ENCODE results near the gene RBM19.

Gene RBM19

DNA sequence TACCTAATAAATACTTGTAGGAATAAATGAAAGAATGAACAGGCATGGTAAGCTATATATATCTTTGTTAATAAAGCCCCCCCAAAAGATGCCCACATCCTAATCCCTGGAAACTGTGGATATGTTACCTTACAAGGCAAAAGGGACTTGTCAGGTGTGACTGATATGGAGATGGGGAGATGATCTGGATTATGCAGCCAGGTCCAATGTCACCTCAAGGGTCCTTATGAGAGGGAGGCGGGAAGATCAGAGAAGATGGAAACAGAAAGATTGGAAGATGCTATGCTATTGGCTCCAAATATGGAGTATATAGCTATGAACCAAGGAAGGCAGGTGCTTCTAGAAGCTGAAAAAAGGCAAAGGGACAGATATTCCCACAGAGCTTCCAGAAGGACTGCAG, 3.4 kb downstream of the RBM19 start:
- ChIA-PET CTCF (interaction anchor here (1.0 kb wide), 1 partner anchor 49 kb away, joined by 5 read pairs; no protein-coding TSS in a partner anchor), POLR2A (no interaction called here)
- Histone ChIP-seq H3K4me1 (ENCODE audit: control extremely low read depth in 1 of 4, control insufficient read depth in 4 of 4, insufficient read depth in 4 of 4, low read length in 3 of 4) (peaks cover 7 to 19% (median 15%) of the 10 kb centered on the region in 4 experiments), H3K4me3 (ENCODE audit: control insufficient read depth in 1 of 7, extremely low read depth in 1 of 7, insufficient read depth in 4 of 7, low read depth in 2 of 7, low read length in 6 of 7) (no peak overlapping the region), H3K9me3 (ENCODE audit: control extremely low read depth in 1 of 5, control insufficient read depth in 4 of 5, insufficient read depth in 2 of 5, low read depth in 1 of 5, low read length in 4 of 5) (no peaks in the 10 kb centered on the region), H3K27ac (ENCODE audit: insufficient read depth in 1 of 2, low read depth in 1 of 2, low read length in 2 of 2, poor library complexity in 1 of 2, severe bottlenecking in 2 of 2) (no peak overlapping the region), H3K27me3 (replicated peaks in 2 of 5; ENCODE audit: control insufficient read depth in 4 of 5, insufficient read depth in 5 of 5, low read length in 4 of 5) (no peaks in the 10 kb centered on the region), H3K36me3 (ENCODE audit: control insufficient read depth in 4 of 4, insufficient read depth in 4 of 4, low read length in 3 of 4) (peaks cover 3 to 52% (median 39%) of the 10 kb centered on the region in 4 experiments)
- no peak for DNase-seq
- WGBS (ENCODE audit: insufficient coverage): 100% methylated on average over 1 of the region's 1 CpG

DNA sequence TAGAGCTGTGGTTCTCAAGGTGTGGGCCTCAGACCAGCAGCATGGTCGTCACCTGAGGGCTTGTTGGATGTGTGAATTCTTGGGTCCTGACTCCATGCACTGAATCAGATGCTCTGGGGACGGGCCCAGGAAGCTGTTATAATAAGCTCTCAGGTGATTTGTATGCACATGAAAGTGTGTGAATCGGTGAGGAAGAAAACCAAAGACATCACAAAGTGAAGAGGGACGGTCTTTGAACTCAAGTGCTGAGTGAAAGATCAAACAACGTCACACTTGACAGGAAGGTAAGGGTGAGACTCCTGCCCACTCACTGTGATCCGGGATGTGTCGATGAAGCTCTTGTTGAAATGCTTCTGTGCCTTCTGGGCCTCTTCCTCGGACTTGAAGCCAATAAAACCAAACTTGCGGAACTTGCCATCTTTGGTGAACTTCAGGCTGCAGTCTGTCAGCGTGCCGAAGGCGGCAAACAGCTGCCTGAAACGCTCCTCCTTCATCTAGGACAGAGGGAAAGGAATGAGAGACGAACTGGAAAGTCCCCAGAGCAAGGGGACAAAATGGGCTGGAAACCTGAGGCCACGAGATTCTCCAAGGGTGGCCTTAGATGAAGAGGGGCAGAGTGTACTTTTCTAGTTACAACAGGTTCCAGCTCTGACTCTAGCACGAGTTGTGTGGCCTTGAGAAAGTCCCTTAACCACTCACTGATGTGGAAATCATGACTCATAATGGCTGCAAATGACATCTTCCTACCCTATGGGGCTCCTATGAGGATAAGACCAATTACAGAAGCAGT, 4.0 kb downstream of the RBM19 start:
- H3K4me1 ChIP-seq (ENCODE audit: control extremely low read depth in 1 of 4, control insufficient read depth in 4 of 4, insufficient read depth in 4 of 4, low read length in 3 of 4): peaks cover 7 to 17% (median 15%) of the 10 kb centered on the region in 4 experiments
- WGBS (ENCODE audit: insufficient coverage): 95% methylated on average over 13 of the region's 16 CpGs
- DNase-seq: peak in 1 of 3 donors; percentile 15
- CTCF ChIA-PET: interaction anchor here (1.0 kb wide), 1 partner anchor 48 kb away, joined by 5 read pairs; no protein-coding TSS in a partner anchor
- no peak overlapping the region for H3K4me3 ChIP-seq (ENCODE audit: control insufficient read depth in 1 of 7, extremely low read depth in 1 of 7, insufficient read depth in 4 of 7, low read depth in 2 of 7, low read length in 6 of 7)
- peaks cover 3 to 56% (median 41%) of the 10 kb centered on the region in 4 experiments for H3K36me3 ChIP-seq (ENCODE audit: control insufficient read depth in 4 of 4, insufficient read depth in 4 of 4, low read length in 3 of 4)
- no peak overlapping the region for H3K27ac ChIP-seq (ENCODE audit: insufficient read depth in 1 of 2, low read depth in 1 of 2, low read length in 2 of 2, poor library complexity in 1 of 2, severe bottlenecking in 2 of 2)
- no peaks in the 10 kb centered on the region for H3K27me3 ChIP-seq (replicated peaks in 2 of 5; ENCODE audit: control insufficient read depth in 4 of 5, insufficient read depth in 5 of 5, low read length in 4 of 5)
- POLR2A ChIA-PET: no interaction called here
- no peaks in the 10 kb centered on the region for H3K9me3 ChIP-seq (ENCODE audit: control extremely low read depth in 1 of 5, control insufficient read depth in 4 of 5, insufficient read depth in 2 of 5, low read depth in 1 of 5, low read length in 4 of 5)

- 81% methylated on average over 5 of the region's 6 CpGs for WGBS (ENCODE audit: insufficient coverage)
- DNase-seq: no peak
- POLR2A ChIA-PET: no interaction called here
These were observed 6.1 kb downstream of the RBM19 start for GRCh38 chr12:113960030-113960429.

GRCh38 chr12:113959096-113959495, 7.0 kb downstream of the RBM19 start:
- no peak overlapping the region for H3K27ac ChIP-seq (ENCODE audit: insufficient read depth in 1 of 2, low read depth in 1 of 2, low read length in 2 of 2, poor library complexity in 1 of 2, severe bottlenecking in 2 of 2)
- no peaks in the 10 kb centered on the region for H3K27me3 ChIP-seq (replicated peaks in 2 of 5; ENCODE audit: control insufficient read depth in 4 of 5, insufficient read depth in 5 of 5, low read length in 4 of 5)
- peaks cover 12 to 79% (median 64%) of the 10 kb centered on the region in 4 experiments for H3K36me3 ChIP-seq (ENCODE audit: control insufficient read depth in 4 of 4, insufficient read depth in 4 of 4, low read length in 3 of 4)
- H3K4me1 ChIP-seq (ENCODE audit: control extremely low read depth in 1 of 4, control insufficient read depth in 4 of 4, insufficient read depth in 4 of 4, low read length in 3 of 4): no peaks in the 10 kb centered on the region
- 98% methylated on average over 7 of the region's 14 CpGs for WGBS (ENCODE audit: insufficient coverage)
- no peak overlapping the region for H3K4me3 ChIP-seq (ENCODE audit: control insufficient read depth in 1 of 7, extremely low read depth in 1 of 7, insufficient read depth in 4 of 7, low read depth in 2 of 7, low read length in 6 of 7)
- ChIA-PET CTCF (no interaction called here), POLR2A (no interaction called here)
- no peak for DNase-seq
- H3K9me3 ChIP-seq (ENCODE audit: control extremely low read depth in 1 of 5, control insufficient read depth in 4 of 5, insufficient read depth in 2 of 5, low read depth in 1 of 5, low read length in 4 of 5): no peaks in the 10 kb centered on the region

More at GRCh38 chr12:113960030-113960429, 6.1 kb downstream of the RBM19 start:
- H3K27me3 ChIP-seq (replicated peaks in 2 of 5; ENCODE audit: control insufficient read depth in 4 of 5, insufficient read depth in 5 of 5, low read length in 4 of 5): no peaks in the 10 kb centered on the region
- H3K4me1 ChIP-seq (ENCODE audit: control extremely low read depth in 1 of 4, control insufficient read depth in 4 of 4, insufficient read depth in 4 of 4, low read length in 3 of 4): peaks cover 0 to 5% (median under 1%) of the 10 kb centered on the region in 4 experiments
- H3K36me3 ChIP-seq (ENCODE audit: control insufficient read depth in 4 of 4, insufficient read depth in 4 of 4, low read length in 3 of 4): peaks cover 8 to 74% (median 57%) of the 10 kb centered on the region in 4 experiments
- no peak overlapping the region for H3K4me3 ChIP-seq (ENCODE audit: control insufficient read depth in 1 of 7, extremely low read depth in 1 of 7, insufficient read depth in 4 of 7, low read depth in 2 of 7, low read length in 6 of 7)
- CTCF ChIA-PET: no interaction called here
- no peak overlapping the region for H3K27ac ChIP-seq (ENCODE audit: insufficient read depth in 1 of 2, low read depth in 1 of 2, low read length in 2 of 2, poor library complexity in 1 of 2, severe bottlenecking in 2 of 2)
- no peaks in the 10 kb centered on the region for H3K9me3 ChIP-seq (ENCODE audit: control extremely low read depth in 1 of 5, control insufficient read depth in 4 of 5, insufficient read depth in 2 of 5, low read depth in 1 of 5, low read length in 4 of 5)

DNA sequence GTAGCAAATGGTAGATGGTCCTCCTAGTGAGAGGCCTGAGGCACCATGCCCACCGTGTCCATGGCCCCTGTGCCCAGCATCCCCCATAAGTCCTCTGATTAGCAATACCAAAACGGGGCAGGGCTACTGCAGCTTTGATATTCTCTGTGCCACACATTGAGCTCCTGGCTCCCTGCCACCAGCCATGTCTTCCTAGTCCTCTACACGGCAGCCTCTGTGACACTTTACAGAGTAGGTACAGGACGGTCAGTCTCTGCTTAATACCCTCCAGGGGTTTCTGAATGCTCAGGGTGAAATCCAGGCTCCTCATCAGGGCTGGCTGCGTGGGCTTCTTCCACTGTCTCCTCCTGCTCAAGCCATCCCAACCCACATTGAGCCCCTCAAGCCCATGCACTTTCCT, 8.0 kb downstream of the RBM19 start:
- ChIA-PET POLR2A (no interaction called here), CTCF (interaction anchor here (0.5 kb wide), 1 partner anchor 479 kb away, joined by 3 read pairs; no protein-coding TSS in a partner anchor)
- 98% methylated on average over 5 of the region's 5 CpGs for WGBS (ENCODE audit: insufficient coverage)
- Histone ChIP-seq H3K9me3 (ENCODE audit: control extremely low read depth in 1 of 5, control insufficient read depth in 4 of 5, insufficient read depth in 2 of 5, low read depth in 1 of 5, low read length in 4 of 5) (no peaks in the 10 kb centered on the region), H3K4me1 (ENCODE audit: control extremely low read depth in 1 of 4, control insufficient read depth in 4 of 4, insufficient read depth in 4 of 4, low read length in 3 of 4) (no peaks in the 10 kb centered on the region), H3K27ac (ENCODE audit: insufficient read depth in 1 of 2, low read depth in 1 of 2, low read length in 2 of 2, poor library complexity in 1 of 2, severe bottlenecking in 2 of 2) (no peak overlapping the region), H3K36me3 (ENCODE audit: control insufficient read depth in 4 of 4, insufficient read depth in 4 of 4, low read length in 3 of 4) (peaks cover 12 to 82% (median 67%) of the 10 kb centered on the region in 4 experiments), H3K27me3 (replicated peaks in 2 of 5; ENCODE audit: control insufficient read depth in 4 of 5, insufficient read depth in 5 of 5, low read length in 4 of 5) (no peaks in the 10 kb centered on the region), H3K4me3 (ENCODE audit: control insufficient read depth in 1 of 7, extremely low read depth in 1 of 7, insufficient read depth in 4 of 7, low read depth in 2 of 7, low read length in 6 of 7) (no peak overlapping the region)
- DNase-seq: no peak

DNA sequence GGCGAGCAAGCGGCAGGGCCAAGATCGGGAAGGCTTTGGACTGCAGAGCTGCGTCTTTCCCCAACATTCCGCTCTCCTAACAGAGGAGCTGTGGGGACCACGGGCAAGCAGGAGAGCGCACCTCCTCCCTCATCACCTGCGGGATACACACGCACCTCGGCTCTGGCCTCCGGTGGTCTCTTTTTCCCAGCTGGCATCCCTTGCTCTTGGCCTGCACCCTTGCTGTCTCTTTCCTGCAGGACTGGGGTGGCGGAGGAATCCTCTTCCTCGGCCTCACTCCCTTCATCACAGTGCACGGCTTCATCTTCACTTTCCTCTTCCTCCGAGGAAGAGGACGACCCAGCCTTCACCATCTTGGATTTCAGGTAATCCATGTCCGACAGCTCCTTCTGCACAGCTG, 8.5 kb downstream of the RBM19 start:
- Histone ChIP-seq H3K27ac (ENCODE audit: insufficient read depth in 1 of 2, low read depth in 1 of 2, low read length in 2 of 2, poor library complexity in 1 of 2, severe bottlenecking in 2 of 2) (no peak overlapping the region), H3K9me3 (ENCODE audit: control extremely low read depth in 1 of 5, control insufficient read depth in 4 of 5, insufficient read depth in 2 of 5, low read depth in 1 of 5, low read length in 4 of 5) (no peaks in the 10 kb centered on the region), H3K27me3 (replicated peaks in 2 of 5; ENCODE audit: control insufficient read depth in 4 of 5, insufficient read depth in 5 of 5, low read length in 4 of 5) (no peaks in the 10 kb centered on the region), H3K4me1 (ENCODE audit: control extremely low read depth in 1 of 4, control insufficient read depth in 4 of 4, insufficient read depth in 4 of 4, low read length in 3 of 4) (no peaks in the 10 kb centered on the region), H3K4me3 (ENCODE audit: control insufficient read depth in 1 of 7, extremely low read depth in 1 of 7, insufficient read depth in 4 of 7, low read depth in 2 of 7, low read length in 6 of 7) (no peak overlapping the region), H3K36me3 (ENCODE audit: control insufficient read depth in 4 of 4, insufficient read depth in 4 of 4, low read length in 3 of 4) (peaks cover 12 to 82% (median 68%) of the 10 kb centered on the region in 4 experiments)
- ChIA-PET POLR2A (no interaction called here), CTCF (interaction anchor here (0.5 kb wide), 1 partner anchor 479 kb away, joined by 3 read pairs; no protein-coding TSS in a partner anchor)
- 85% methylated on average over 17 of the region's 17 CpGs for WGBS (ENCODE audit: insufficient coverage)
- no peak for DNase-seq

Measured in common myeloid progenitor, CD34-positive (primary cell).